A549 (cell line): ENCODE results near the gene GTPBP1. TPM values are rescaled to one million over a fixed set of nuclear protein-coding genes. Genes with fewer than 3 reads are reported as not detected.

Experiments used
- ATAC-seq, 2 experiments: fragments of 200-7000 bp in 1 of 2; fragments of >200 bp in 1 of 2; cut with Nextera tagmentation in 1 of 2; cut with Tn5 transposase in 1 of 2; 3 replicates each; pipeline versions ENCODE4 v1.8.0 to v1.9.1; 2018 to 2020; ENCODE audit warnings: mild to moderate bottlenecking in 1 of 2, moderate library complexity in 1 of 2
- CTCF ChIA-PET: fragments of 300-600 bp; sonication (Branson Sonifier 250); formaldehyde crosslinking; extraction: SDS; loops from one replicate; lab custom pipeline; 2021; ENCODE audit warnings: antibody characterized with exemption, inconsistent platforms; lab: Yijun Ruan, JAX
- POLR2A ChIA-PET: fragments of 350-600 bp; formaldehyde crosslinking; extraction: SDS; loops from one replicate; lab custom pipeline; 2021; ENCODE audit warnings: antibody characterized with exemption, inconsistent platforms; lab: Yijun Ruan, JAX
- DNase-seq, 2 experiments: peaks; one replicate each; pipeline versions ENCODE4 v3.0.0 to v3.0.0-alpha.2; 2011 to 2016; ENCODE audit warnings: low read depth in 1 of 2, low spot score in 1 of 2
- FAIRE-seq: peaks from 2 replicates; lab custom pipeline; 2011; peaks lifted over from hg19 to GRCh38; lab: Jason Lieb, UNC
- H3K27ac ChIP-seq, 2 experiments: fragments of >200 bp; sonication (Bioruptor Twin); formaldehyde crosslinking; 3 replicates each; pipeline ENCODE4 v1.5.1; 2016 to 2017
- H3K4me1 ChIP-seq: fragments of >200 bp; sonication (Bioruptor Twin); formaldehyde crosslinking; 3 replicates; pipeline ENCODE4 v1.6.1; 2016
- H3K4me2 ChIP-seq: fragments of >200 bp; sonication (Bioruptor Twin); formaldehyde crosslinking; 3 replicates; pipeline ENCODE4 v1.6.1; 2016
- H3K4me3 ChIP-seq: fragments of >200 bp; sonication (Bioruptor Twin); formaldehyde crosslinking; 3 replicates; pipeline ENCODE4 v1.5.1; 2016
- H3K9me3 ChIP-seq: fragments of >200 bp; sonication (Bioruptor Twin); formaldehyde crosslinking; 3 replicates; pipeline ENCODE4 v1.6.1; 2016
- CBX8 ChIP-seq: fragments of 200-600 bp; sonication (generic); IDR thresholded peaks from 2 replicates; pipeline ENCODE4 v1.6.1; 2016
- CHD4 ChIP-seq: fragments of 200-600 bp; sonication (generic); IDR thresholded peaks from 2 replicates; pipeline ENCODE4 v1.6.1; 2016; ENCODE audit warnings: antibody characterized with exemption, mild to moderate bottlenecking, borderline replicate concordance
- EHF ChIP-seq: fragments of 250-450 bp; sonication (Bioruptor Pico); IDR thresholded peaks from 2 replicates; pipeline ENCODE4 v1.5.0; 2020; ENCODE audit warnings: mild to moderate bottlenecking
- EHMT2 ChIP-seq: fragments of 200-600 bp; sonication (generic); IDR thresholded peaks from 2 replicates; pipeline ENCODE4 v1.6.1; 2016; ENCODE audit warnings: antibody characterized with exemption, low read depth, mild to moderate bottlenecking, moderate library complexity
- ESRRA ChIP-seq: fragments of 150-350 bp; IDR thresholded peaks from 2 replicates; pipeline ENCODE4 v1.6.1; 2014; ENCODE audit warnings: mild to moderate bottlenecking, low read length, borderline replicate concordance
- HDAC2 ChIP-seq: fragments of 200-600 bp; sonication (generic); IDR thresholded peaks from 2 replicates; pipeline ENCODE4 v1.6.1; 2016
- HOXB13 ChIP-seq: fragments of 250-450 bp; sonication (Bioruptor Pico); IDR thresholded peaks from 2 replicates; pipeline ENCODE4 v1.5.0; 2020; ENCODE audit warnings: low read depth, mild to moderate bottlenecking, moderate library complexity
- HOXB5 ChIP-seq: fragments of 250-450 bp; sonication (Bioruptor Pico); IDR thresholded peaks from 2 replicates; pipeline ENCODE4 v1.5.0; 2020; ENCODE audit warnings: mild to moderate bottlenecking, moderate library complexity
- KDM1A ChIP-seq: fragments of 200-600 bp; sonication (generic); IDR thresholded peaks from 2 replicates; pipeline ENCODE4 v1.6.1; 2016; ENCODE audit warnings: low read depth, mild to moderate bottlenecking
- MYC ChIP-seq: IDR thresholded peaks from 2 replicates; pipeline ENCODE4 v1.6.1; 2012; ENCODE audit warnings: mild to moderate bottlenecking, inconsistent platforms, low read length, improper control_type of control experiment, borderline replicate concordance
- NFE2L2 ChIP-seq: fragments of 150-350 bp; conservative IDR thresholded peaks from 2 replicates; pipeline ENCODE4 v1.6.1; 2014; ENCODE audit warnings: low read length
- POLR2AphosphoS2 ChIP-seq: conservative IDR thresholded peaks from 2 replicates; pipeline ENCODE4 v1.6.1; 2012; ENCODE audit warnings: low read length, improper control_type of control experiment, inconsistent platforms
- RAD21 ChIP-seq, 2 experiments: fragments of >200 bp in 1 of 2; sonication (Bioruptor Twin) in 1 of 2; formaldehyde crosslinking in 1 of 2; IDR thresholded peaks in 1 of 2; conservative IDR thresholded peaks in 1 of 2; 2 replicates in 1 of 2; 3 replicates in 1 of 2; pipeline ENCODE4 v1.6.1; 2012 to 2018; ENCODE audit warnings: inconsistent platforms in 1 of 2
- RCOR1 ChIP-seq: fragments of 150-350 bp; IDR thresholded peaks from 2 replicates; pipeline ENCODE4 v1.6.1; 2014; ENCODE audit warnings: antibody characterized with exemption, low read length, low read depth
- SMC3 ChIP-seq: fragments of >200 bp; sonication (Bioruptor Twin); formaldehyde crosslinking; IDR thresholded peaks from 3 replicates; pipeline ENCODE4 v1.6.1; 2018; ENCODE audit warnings: inconsistent platforms
- TFCP2L1 ChIP-seq: fragments of 250-450 bp; sonication (Bioruptor Pico); IDR thresholded peaks from 2 replicates; pipeline ENCODE4 v1.5.0; 2021; ENCODE audit warnings: mild to moderate bottlenecking
- ZSCAN20 ChIP-seq: fragments of 250-450 bp; sonication (Bioruptor Pico); IDR thresholded peaks from 2 replicates; pipeline ENCODE4 v1.8.0; 2022; ENCODE audit warnings: mild to moderate bottlenecking, moderate library complexity
- WGBS: methylation state at CpG from one replicate; pipeline ENCODE4 v1.1.6; 2017; ENCODE audit errors: missing lambda C conversion rate; 5-methylcytosine and 5-hydroxymethylcytosine counted together
- polyA plus RNA-seq, 4 experiments: library from polyadenylated mRNA; depleted of rRNA in 3 of 4; stranded (reverse); fragments of >200 nt; fragmentation: RNase III in 1 of 4; extraction: RNeasy Plus Mini Kit Qiagen cat#74134 plus additional on column Dnase treatment in 1 of 4; gene quantifications; 2 replicates in 3 of 4; 3 replicates in 1 of 4; pipeline ENCODE4 v1.2.3, GENCODE V29; 2011 to 2017
- TF ChIP-seq, protein P1 (sequence below): fragments of >200 bp; sonication (Bioruptor Twin); formaldehyde crosslinking; IDR thresholded peaks from 3 replicates; pipeline ENCODE4 v1.5.1; 2016
- TF ChIP-seq, protein P2 (sequence below): fragments of 150-350 bp; IDR thresholded peaks from 2 replicates; pipeline ENCODE4 v1.6.1; 2014; ENCODE audit warnings: low read depth, mild to moderate bottlenecking, low read length
- TF ChIP-seq, protein P3 (sequence below): fragments of 450-650 bp; IDR thresholded peaks from 2 replicates; pipeline ENCODE4 v1.6.1; 2014; ENCODE audit warnings: antibody characterized with exemption
- TF ChIP-seq, protein P4 (sequence below): fragments of 200-600 bp; sonication (generic); IDR thresholded peaks from 2 replicates; pipeline ENCODE4 v1.6.1; 2016; ENCODE audit warnings: antibody characterized with exemption, mild to moderate bottlenecking, moderate library complexity
- TF ChIP-seq, protein P5 (sequence below): fragments of 250-450 bp; sonication (Bioruptor Pico); IDR thresholded peaks from 2 replicates; pipeline ENCODE4 v1.5.0; 2020; ENCODE audit warnings: low read depth, mild to moderate bottlenecking, moderate library complexity
- TF ChIP-seq, protein P6 (sequence below): IDR thresholded peaks from 2 replicates; pipeline ENCODE4 v1.6.1; 2012

The GTPBP1 gene
- polyA plus RNA-seq, 2 of the 4 experiments (the other 2 are of a cell fraction): 9.0 to 15.1 TPM

DNA sequence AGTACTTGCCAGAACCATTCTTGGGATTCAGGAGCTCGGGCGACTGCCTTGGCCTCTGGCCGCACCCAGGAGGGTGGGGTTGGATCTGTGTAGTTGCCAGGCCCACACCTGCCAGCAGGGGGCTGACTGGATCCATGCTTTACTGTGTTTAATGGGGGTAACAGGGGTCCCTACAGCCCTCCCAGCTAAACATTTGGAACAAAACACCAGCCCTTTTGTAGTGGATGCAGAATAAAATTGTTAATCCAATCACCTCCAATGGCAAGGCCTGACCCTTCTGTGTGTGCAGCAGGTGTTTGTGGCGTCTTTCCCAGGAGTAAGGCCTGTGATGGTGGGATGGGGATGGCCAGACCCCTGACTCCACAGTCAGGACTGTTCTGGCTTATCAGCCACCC lies 27.6 kb downstream of the GTPBP1 start:
- ChIA-PET CTCF (interaction anchor here (0.7 to 7.4 kb wide), 13 partner anchors 9 to 664 kb away, joined by 3 to 69 read pairs (median 6); partner anchors contain the start of gene SUN2), POLR2A (no interaction called here)
- H3K4me1 ChIP-seq: no peaks in the 10 kb centered on the region
- H3K4me2 ChIP-seq: no peak overlapping the region
- no peaks in the 10 kb centered on the region for H3K9me3 ChIP-seq
- WGBS: 42% methylated on average over 3 of the region's 4 CpGs
- H3K27ac ChIP-seq: no peak overlapping the region
- H3K4me3 ChIP-seq: no peak overlapping the region
- peak; percentile 72 to 83 for ATAC-seq
- TF ChIP-seq SMC3: peak; percentile 45
- TF ChIP-seq RAD21 (conservative IDR thresholded peaks at IDR 0.05 in 1 of 2, IDR thresholded peaks at IDR 0.05 in 1 of 2): peak; percentile 49 to 52; a peak in 4 of 5 replicates
- TF ChIP-seq EHF (CRISPR knock-in tag): no peak
- TF ChIP-seq, protein P1, sequence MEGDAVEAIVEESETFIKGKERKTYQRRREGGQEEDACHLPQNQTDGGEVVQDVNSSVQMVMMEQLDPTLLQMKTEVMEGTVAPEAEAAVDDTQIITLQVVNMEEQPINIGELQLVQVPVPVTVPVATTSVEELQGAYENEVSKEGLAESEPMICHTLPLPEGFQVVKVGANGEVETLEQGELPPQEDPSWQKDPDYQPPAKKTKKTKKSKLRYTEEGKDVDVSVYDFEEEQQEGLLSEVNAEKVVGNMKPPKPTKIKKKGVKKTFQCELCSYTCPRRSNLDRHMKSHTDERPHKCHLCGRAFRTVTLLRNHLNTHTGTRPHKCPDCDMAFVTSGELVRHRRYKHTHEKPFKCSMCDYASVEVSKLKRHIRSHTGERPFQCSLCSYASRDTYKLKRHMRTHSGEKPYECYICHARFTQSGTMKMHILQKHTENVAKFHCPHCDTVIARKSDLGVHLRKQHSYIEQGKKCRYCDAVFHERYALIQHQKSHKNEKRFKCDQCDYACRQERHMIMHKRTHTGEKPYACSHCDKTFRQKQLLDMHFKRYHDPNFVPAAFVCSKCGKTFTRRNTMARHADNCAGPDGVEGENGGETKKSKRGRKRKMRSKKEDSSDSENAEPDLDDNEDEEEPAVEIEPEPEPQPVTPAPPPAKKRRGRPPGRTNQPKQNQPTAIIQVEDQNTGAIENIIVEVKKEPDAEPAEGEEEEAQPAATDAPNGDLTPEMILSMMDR: peak; percentile 56
- TF ChIP-seq, protein P2, sequence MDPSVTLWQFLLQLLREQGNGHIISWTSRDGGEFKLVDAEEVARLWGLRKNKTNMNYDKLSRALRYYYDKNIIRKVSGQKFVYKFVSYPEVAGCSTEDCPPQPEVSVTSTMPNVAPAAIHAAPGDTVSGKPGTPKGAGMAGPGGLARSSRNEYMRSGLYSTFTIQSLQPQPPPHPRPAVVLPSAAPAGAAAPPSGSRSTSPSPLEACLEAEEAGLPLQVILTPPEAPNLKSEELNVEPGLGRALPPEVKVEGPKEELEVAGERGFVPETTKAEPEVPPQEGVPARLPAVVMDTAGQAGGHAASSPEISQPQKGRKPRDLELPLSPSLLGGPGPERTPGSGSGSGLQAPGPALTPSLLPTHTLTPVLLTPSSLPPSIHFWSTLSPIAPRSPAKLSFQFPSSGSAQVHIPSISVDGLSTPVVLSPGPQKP: no peak
- FAIRE-seq: no peak
- DNase-seq: peak; percentile 29 to 60

DNA sequence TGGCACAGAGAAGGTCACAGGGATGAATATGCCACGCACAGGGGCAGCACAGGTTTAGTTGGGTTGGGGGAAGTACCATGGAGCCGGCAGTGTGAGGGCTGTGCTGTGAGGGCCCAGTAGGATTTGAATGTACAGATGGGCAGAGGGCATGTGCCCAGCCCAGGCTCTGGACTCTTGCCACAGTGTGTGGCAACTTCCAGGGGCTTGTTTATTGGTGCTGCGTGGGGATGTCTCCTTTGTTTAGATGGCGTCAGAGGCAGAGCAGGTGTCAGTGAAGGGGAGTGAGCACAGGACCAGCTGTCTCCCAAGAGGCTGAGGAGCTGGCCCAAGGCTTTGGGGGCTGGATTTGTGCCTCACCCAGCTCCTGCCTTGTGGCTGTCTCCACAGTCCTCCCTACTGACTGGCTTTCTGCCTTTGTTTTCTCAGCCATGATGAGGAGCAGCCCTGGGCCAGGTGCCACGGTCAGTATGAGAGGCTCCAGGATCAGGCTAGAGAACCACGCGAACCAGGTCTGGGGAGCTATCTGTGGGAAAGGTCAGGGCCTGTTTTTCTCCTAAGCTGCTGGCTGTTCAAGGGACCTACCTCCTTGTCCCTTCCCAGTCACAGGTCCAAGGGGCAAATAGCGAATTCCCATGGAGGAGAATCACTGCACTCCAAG lies 28.1 kb downstream of the GTPBP1 start:
- 95% methylated on average over 7 of the region's 8 CpGs for WGBS
- POLR2A ChIA-PET: no interaction called here
- peak in 1 of 2 experiments; percentile 11; a peak in 3 of 6 replicates for ATAC-seq

More for the DNA sequence above, 28.1 kb downstream of the GTPBP1 start:
- no peaks in the 10 kb centered on the region for H3K9me3 ChIP-seq
- H3K4me2 ChIP-seq: no peak overlapping the region
- H3K4me3 ChIP-seq: no peak overlapping the region
- TF ChIP-seq ESRRA (no peak), POLR2AphosphoS2 (no peak), HDAC2 (no peak), NFE2L2 (no peak), TFCP2L1 (no peak), ZSCAN20 (CRISPR knock-in tag) (no peak), KDM1A (no peak), MYC (no peak), CHD4 (no peak), HOXB5 (CRISPR knock-in tag) (no peak), HOXB13 (CRISPR knock-in tag) (no peak), CBX8 (no peak), RAD21 (conservative IDR thresholded peaks at IDR 0.05 in 1 of 2, IDR thresholded peaks at IDR 0.05 in 1 of 2) (no peak), EHMT2 (no peak), RCOR1 (no peak)
- TF ChIP-seq, protein P3, sequence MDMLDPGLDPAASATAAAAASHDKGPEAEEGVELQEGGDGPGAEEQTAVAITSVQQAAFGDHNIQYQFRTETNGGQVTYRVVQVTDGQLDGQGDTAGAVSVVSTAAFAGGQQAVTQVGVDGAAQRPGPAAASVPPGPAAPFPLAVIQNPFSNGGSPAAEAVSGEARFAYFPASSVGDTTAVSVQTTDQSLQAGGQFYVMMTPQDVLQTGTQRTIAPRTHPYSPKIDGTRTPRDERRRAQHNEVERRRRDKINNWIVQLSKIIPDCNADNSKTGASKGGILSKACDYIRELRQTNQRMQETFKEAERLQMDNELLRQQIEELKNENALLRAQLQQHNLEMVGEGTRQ: no peak
- TF ChIP-seq, protein P2: no peak
- TF ChIP-seq, protein P4, sequence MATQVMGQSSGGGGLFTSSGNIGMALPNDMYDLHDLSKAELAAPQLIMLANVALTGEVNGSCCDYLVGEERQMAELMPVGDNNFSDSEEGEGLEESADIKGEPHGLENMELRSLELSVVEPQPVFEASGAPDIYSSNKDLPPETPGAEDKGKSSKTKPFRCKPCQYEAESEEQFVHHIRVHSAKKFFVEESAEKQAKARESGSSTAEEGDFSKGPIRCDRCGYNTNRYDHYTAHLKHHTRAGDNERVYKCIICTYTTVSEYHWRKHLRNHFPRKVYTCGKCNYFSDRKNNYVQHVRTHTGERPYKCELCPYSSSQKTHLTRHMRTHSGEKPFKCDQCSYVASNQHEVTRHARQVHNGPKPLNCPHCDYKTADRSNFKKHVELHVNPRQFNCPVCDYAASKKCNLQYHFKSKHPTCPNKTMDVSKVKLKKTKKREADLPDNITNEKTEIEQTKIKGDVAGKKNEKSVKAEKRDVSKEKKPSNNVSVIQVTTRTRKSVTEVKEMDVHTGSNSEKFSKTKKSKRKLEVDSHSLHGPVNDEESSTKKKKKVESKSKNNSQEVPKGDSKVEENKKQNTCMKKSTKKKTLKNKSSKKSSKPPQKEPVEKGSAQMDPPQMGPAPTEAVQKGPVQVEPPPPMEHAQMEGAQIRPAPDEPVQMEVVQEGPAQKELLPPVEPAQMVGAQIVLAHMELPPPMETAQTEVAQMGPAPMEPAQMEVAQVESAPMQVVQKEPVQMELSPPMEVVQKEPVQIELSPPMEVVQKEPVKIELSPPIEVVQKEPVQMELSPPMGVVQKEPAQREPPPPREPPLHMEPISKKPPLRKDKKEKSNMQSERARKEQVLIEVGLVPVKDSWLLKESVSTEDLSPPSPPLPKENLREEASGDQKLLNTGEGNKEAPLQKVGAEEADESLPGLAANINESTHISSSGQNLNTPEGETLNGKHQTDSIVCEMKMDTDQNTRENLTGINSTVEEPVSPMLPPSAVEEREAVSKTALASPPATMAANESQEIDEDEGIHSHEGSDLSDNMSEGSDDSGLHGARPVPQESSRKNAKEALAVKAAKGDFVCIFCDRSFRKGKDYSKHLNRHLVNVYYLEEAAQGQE: no peak
- TF ChIP-seq, protein P5, sequence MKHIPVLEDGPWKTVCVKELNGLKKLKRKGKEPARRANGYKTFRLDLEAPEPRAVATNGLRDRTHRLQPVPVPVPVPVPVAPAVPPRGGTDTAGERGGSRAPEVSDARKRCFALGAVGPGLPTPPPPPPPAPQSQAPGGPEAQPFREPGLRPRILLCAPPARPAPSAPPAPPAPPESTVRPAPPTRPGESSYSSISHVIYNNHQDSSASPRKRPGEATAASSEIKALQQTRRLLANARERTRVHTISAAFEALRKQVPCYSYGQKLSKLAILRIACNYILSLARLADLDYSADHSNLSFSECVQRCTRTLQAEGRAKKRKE: no peak
- TF ChIP-seq, protein P6, sequence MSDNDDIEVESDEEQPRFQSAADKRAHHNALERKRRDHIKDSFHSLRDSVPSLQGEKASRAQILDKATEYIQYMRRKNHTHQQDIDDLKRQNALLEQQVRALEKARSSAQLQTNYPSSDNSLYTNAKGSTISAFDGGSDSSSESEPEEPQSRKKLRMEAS: no peak
- no peaks in the 10 kb centered on the region for H3K4me1 ChIP-seq
- no peak for DNase-seq
- CTCF ChIA-PET: interaction anchor here (1.1 to 7.4 kb wide), 13 partner anchors 9 to 135 kb away, joined by 3 to 69 read pairs (median 6); partner anchors contain the start of gene SUN2
- FAIRE-seq: no peak
- no peak overlapping the region for H3K27ac ChIP-seq
